Measurements from ENCODE around the gene RAPGEF2.
"Not testable (repeated sequence)": the region's sequence is repeated elsewhere in the genome, so short reads cannot be mapped to it uniquely, and the experiment has no call there.

Gene RAPGEF2

DNA sequence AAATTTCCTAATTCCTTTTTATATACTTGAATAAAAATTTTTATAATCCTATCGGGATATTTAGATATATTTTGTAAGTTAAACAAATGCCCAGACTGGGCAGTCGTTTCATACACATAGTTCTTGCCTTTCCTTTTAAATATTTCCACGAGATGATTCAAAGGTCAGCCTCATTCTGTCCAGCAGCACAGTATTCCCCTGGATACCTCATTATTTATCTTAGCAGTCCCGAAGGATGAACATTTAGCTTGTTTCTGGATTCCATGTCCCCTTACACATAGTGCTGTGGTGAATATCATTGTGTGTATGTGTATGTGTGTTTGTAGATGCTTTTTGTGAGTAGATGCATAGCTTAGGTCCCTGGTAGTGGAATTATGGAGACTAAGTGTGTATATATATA, 38.3 kb downstream of the RAPGEF2 start:
- no peak for DNase-seq

DNA sequence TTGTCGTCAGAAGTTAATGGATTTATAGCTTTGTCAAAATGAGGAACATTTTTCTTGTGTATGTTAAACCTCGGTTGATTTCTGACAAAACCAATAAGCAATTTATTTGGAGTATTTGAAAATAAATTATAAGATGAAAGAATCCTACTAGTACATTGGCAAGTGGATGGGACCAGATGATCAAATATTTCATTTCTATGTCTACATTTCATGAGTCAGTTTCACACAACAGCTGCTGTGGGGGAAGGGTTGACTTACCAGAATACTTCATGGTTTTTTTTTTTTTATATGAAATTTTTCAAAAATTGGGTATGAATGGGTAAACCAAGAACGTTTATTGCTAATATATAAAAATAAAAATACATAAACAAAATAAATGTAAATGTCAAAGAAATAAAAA, 39.4 kb downstream of the RAPGEF2 start:
- DNase-seq: no peak

DNA sequence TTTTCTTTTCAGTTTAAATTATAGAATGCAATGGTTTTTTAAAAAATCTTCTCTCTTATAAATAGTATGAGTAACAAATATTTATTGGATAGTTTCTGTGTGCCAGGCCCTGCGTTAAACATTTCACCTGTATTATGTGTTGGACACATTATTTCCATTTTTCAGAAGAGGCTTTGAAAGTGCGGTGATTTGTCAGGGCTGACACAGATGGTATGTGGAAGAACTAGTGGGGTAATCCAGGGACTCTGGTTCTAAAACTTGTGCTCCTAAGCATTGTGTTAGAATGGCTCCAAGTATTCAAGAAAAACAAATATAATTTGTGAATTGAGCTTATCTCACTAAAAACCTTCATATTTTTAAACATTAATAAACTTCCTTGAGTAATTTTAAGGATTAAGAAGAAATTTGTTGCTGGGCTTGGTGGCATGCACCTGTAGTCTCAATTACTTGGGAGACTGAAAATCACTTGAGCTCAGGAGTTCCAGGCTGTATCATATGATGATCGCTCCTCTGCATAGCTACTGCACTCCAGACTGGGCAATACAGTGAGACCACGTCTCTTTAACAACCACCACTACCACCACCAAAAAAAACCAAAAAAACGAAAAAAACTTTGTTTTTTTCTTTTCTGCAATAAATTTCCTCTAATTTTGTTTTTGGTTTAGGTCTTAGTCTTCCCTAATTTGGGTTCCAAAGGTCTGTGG, 40.0 kb downstream of the RAPGEF2 start:
- no peak for DNase-seq

DNA sequence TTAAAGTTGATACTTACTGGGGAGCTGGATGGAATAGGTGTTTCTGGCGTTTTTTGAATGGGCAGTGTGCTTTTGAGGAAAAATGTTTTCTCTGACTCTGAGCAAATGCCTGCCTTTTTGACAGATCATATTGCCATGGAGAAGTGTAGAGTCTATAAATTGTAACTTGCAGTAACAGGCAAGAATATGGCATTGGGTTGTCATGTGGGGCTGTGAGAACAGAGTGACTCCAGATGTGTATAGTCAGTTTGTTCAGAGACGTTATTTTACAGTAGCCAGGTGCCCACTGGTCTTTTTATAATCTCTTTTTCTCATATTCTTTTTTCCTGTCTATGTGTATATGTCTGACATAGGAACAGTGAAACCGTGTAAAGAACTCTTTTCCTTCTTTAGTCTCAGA, 40.8 kb downstream of the RAPGEF2 start:
- no peak for DNase-seq

DNA sequence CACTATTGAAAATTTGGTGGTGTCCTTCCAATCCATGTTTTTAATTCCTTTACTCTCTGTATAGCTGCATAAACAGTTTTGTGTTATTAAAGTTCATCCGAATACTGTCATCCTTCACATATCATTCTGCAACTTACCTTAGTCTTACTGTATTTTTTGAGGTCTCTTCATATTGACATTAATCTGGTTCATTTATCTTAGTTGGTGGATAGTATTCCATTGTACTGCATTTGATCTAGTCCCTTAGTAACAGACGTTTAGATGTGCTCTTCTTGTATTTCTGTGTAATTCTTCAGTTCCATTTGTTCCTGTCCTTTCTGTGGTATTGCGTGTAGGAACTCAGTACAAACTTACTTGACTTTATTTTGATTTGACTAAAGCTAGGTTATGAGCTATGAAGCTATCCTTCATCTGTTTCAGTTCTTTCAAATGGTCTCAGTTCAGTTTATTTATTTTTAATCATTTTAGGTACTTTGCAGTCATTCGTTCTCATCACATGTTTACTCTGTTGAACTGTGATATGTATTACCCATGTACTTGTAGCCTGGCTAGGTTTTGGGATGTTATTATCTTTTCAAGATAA, 41.3 kb downstream of the RAPGEF2 start:
- no peak for DNase-seq

DNA sequence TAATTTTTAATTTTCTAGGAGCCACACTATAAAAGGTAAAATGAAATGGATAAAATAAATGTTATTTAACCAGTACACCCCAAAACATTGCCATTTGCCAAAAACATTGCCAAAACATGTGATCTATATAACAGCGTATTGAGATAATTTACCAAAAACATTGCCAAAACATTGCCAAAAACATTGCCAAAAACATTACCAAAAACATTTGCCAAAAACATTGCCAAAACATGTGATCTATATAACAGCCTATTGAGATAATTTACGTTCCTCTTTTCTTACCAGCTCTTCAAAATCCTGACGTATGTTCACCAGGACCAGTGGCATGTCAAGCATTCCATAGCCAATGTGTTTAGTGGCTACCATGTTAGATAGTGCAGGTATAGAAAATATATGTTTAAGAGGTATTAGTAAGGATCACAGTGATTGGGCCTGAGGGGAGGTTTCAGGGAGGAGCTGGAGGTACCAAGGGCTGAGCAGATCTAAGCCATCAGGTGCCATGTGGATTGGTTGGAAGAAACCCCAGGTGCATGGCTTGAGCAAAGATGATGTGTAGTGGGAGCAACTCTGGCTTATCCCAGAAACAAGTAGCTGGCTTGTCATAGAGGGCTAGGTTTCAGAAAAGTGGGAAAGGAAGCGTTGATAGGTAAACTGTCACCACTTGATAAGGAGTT, 42.6 kb downstream of the RAPGEF2 start:
- DNase-seq: no peak

DNA sequence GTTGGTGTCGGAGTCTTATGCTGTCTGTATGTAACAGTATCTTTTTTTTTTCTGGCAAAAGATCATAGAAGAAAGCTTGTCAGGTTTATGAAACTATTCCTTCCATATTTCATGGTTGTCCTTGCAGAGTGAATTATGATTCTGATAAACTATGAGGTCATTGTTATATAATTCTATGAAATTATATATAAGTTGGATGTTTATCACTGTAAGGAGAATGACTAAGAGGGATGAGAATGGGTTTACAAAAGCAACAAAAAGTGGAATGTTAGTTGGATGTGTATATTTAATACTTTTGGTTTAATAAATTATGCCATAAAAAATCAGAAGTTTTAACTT, 43.1 kb downstream of the RAPGEF2 start:
- DNase-seq: no peak

DNA sequence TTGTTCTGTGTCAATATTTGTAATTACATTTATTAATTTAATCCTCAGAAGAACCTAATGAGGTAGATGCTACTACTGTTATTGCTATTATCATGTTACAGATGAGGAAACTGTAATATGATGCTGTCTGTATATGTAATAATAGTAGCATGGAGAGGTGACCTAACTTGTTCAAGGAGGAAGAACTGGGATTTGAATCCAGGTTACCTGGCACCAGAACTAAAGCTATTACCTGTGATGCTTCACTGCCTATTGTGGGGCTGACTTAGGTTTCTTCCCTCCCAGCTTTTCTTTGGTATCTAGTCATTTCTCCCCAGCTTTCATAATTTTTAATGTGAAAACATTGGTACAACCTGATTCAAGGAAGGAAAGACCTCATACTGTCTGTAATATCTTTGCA, 43.6 kb downstream of the RAPGEF2 start:
- DNase-seq: no peak

DNA sequence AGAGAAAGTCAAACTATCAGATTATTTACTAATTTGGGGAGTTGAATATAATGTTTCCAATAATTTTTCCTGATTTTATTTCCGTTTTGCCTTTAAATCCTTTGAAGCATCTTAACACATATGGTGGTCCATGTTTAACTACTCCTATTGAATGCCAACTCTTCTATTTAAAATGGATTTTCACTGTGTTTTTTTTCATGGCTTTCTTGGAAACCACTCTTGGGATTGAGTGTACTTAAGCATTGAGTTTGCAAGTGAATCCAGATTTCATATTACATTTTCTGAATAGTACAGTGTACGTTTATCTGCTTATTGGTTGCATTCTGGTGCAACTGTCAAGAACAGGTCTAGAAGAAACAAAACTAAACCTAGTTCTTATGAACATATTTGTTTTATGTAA, 45.6 kb downstream of the RAPGEF2 start:
- DNase-seq: no peak

DNA sequence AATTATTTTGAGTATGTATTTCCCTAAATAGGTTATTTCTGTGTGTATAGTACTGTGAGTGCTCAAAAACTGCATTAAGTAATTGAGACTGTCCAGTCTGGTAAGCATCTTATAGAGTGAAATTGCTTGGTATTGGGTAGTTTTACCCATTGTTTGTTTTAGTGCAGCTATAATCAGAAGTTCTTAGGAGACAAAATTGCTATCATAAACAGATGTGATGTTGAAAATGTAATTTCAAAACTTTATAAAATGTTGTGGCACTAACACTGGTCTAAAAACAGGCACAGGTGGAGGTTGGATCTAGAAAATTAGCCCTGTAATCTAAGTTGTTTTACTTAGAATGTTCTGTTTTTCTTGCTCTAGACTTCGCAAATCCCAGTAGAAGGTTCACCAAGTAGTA, 46.8 kb downstream of the RAPGEF2 start:
- no peak for DNase-seq

DNA sequence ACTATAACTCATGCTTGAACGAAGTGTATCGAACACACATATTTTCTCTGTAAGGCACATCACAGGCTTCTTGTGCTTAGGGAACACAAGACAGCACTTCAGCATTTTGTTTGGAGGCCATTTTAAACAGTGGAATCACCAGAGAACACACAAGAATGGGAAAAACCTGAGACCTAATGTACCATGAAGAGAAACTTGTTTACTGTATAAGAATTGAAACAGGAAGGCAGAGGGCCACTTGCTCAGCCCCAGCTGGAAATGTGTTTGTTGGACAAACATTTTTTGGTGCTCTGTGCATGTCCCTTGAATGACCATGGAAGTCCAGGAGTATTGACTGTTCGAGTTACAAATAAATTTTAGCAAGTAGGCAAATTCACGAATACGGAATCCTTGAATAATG, 47.5 kb downstream of the RAPGEF2 start:
- DNase-seq: no peak

DNA sequence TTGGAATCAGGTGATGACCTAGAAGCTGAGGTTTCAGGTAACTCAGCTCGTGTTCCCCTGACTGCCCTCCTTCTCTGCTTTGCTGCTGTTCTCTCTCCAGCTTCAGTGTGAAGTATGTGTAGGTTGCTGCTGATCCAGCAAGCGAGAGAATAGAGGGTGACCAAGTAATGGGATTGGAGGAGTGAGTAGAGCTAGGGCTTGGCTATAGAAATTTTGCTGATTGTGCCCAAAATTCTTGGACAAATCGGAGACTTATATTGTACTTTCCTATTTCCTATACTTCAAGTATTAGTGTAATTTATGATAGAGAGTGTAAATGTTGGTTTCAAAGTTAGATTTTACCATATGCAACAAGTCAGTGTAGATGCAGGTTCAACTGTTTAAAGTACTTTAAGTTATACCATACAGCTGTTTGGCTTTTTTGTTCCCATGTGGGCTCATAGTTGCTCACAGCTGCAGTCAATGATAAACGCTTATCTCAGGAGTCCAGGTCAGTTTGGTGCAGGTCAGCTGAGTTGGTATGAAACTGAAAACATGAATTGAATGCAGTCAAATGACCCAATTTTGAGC, 48.0 kb downstream of the RAPGEF2 start:
- no peak for DNase-seq

DNA sequence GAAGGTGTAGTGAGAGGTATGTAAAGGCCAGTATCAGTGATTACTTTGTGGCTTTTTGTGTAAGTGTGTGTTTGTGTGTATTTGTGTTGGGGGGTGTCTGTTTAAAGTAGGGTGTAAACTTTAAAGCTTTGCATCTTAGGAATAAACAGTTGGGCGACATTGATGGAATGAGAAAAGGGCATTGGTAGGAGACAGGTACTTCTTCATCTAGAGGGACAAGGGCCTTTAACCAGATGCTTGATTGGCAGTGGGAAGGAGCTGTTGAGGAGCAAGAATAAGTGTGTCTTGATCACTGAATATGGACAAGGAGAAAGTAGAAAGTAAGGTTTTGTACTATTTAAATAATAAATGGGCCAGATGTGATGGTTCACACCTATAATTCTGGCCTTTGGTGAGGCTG, 48.8 kb downstream of the RAPGEF2 start:
- DNase-seq: no peak

DNA sequence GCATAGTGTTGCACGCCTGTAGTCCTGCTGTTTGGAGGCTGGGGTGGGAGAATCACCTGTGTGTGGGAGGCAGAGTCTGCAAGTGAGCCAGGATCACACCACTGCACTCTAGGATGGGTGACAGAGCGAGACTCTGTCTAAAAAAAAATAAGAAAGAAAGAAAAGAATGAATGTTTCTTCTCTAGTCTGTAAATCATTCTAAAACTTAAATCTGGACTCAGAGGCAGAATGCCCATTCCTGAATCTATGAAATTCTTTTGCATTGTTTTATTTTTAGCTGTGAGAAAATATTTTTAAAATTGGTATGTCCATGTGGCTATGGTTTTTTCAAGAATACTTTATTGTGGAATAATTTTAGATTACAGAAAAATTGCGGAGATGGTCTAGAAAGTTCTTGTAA, 49.3 kb downstream of the RAPGEF2 start:
- no peak for DNase-seq

DNA sequence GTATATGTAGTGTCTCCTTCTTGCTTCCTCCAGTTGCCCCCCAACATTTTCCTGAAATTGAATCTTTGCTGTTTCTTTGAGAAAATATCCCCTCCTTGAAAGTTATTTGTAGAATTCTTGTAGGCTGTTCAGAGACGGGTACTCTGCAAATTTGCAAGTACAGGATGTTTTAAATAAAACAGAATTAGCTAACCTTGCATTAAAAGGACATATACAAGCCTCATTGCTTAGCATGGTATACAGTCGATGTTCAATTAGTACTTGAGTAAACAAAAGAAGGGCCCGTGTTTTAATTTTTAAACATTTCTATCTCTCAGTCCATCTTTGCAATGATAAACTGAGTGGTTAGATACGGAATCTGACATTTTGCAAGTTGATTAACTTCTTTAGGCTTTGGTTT, 50.8 kb downstream of the RAPGEF2 start:
- no peak for DNase-seq

DNA sequence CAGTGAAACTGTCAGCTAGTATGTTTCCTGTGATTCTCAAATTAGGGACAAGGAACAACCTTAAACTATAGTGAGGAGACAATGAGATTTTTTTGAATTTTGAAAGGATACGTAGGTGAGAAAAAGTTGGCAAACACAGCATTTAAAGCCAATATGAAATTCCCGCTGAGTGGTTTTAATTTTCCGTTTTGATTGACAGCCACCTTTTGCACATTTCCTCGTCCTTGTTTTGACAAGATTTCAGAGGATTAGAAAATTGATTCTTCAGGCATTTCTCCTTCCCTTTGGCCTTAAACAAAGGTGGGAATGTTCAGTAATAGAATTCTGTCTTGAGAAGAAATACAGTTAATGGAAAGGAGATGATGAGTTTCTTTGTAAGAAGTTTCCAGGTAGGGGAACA, 52.2 kb downstream of the RAPGEF2 start:
- no peak for DNase-seq

DNA sequence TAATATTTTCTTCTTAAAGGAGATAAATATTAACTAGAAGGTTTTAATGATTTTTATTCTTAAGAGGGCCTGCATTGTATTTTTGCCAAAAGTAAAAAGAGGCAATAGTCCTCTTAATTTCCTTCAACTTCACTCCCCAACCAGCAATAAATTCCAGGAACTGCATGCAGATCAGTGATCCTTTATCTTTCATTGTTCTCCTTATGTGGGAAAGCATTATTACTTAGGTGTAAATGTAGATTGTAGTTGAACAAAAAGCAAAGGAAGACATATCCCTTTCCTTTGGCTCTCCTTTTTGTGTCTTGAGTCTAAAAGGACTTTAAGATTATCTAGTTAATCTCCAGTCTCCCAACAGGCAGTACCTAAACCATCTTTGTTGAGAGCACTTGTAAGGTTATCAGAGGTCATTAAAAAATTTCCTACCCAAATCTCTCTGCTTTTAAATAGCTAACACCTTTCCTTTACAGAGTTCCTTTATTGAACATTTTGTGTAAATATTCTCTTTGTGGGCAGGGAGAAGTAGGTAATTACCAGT, 55.3 kb downstream of the RAPGEF2 start:
- no peak for DNase-seq

DNA sequence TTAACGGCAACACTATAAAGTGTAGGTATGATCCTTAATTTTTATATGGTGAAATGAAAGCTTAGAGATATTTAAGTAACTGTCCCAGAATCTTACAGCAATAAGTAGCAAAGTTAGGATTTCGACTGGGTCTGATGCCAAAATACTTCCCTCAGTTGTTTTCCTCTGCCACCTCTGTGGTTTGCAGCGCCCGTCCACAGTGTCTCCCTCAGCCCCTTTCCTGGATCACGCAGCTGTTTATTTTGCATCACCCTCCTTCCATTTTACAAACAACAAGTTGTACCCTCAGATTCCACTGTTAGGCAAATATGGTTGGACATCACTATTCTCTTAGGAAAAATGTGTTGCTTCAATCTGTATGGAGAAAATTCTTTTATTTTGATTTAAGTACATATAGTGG, 56.1 kb downstream of the RAPGEF2 start:
- no peak for DNase-seq

DNA sequence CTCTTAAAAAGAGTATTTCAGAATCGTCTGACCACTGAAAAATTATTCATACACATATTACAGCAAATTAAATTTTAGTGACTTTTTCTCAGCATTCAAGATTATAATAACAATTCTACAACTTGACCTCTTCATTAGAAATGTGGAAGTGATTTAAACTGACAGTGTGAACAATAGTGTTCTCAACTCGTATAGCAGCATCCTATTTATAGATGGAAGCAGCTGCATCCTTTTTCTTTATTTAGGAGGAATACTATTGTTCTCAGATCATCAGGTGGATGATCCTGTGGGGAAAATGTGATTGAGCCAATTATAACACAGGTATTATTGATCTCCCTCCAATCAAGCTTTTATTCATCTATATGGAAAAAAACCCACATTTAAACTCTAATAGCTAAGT, 56.7 kb downstream of the RAPGEF2 start:
- no peak for DNase-seq

DNA sequence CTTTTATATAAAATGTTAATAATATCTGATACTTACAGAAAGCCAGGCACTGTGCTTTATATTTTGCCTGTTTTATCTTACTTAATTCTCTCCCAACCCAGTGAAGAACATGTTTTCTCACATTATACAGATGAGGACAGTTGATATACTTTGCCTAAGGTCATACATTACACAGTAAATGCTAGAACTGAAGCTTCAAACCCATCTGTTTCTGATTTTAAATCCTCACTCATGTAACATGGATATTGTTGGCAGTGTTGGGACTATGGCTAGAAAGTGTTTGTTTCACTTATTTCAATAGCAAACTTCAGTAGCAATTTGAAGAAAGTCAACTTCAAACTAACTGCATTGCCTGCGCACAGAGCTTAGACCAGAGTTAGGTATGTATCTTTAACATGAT, 57.4 kb downstream of the RAPGEF2 start:
- DNase-seq: no peak

DNA sequence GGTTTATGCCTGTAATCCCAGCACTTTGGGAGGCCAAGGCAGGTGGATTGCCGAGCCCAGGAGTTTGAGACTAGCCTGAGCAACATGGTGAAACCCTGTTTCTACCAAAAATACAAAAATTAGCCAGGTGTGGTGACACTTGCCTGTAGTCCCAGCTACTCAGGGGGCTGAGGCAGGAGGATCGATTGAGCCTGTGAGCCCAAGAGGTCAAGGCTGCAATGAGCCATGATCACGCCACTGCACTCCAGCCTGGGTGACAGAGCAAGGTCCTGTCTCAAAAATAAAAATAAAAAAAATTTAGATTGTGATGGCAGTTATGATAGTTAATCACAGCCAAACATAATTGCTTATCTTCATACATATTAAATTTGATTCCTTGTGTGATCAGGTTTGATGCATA, 58.6 kb downstream of the RAPGEF2 start:
- DNase-seq: not testable (repeated sequence)

DNA sequence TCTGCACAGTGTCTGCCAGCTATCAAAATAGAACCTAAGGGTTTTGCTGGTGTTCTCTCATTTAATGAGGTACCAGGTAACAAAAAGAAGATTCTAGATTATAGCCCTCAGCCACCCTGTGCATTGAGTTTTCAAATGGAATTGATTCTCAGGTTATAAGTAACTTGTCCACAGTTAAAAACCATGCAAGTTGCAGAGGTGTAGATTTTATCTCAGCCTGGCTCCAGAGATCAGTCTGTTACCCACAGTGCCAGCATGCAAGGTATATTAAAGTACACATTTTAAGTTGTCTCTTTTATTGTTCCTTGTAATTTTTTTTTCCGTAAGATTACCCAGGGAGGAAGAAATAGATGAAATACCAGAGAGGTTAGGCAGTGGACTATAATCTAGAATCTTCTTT, 59.7 kb downstream of the RAPGEF2 start:
- no peak for DNase-seq

DNA sequence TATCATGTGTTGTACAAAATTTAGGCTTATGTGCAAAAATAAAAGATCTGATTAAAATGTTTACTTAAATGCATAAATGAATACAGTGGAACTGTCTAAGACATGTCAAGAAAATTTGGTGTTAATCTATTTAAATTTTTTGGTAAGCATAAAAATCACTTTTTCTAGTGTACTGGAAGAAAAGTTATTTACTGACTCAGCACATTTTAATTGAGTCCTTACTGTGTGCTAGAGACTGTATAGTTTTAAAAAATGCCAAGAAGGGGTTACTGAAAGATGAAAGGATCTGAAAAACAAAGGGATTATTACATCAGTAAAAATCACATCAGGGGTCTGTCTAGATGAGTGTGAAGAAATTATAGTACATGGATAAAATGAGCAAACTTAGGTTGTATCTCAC, 60.6 kb downstream of the RAPGEF2 start:
- no peak for DNase-seq
